ENCODE data around the gene GPX6. TPM values are rescaled to one million over a fixed set of nuclear protein-coding genes. Genes with fewer than 3 reads are reported as not detected.
A peak's percentile ranks its signal among the peaks of the same experiment; 100 is the strongest.
"Not testable (repeated sequence)": the region's sequence is repeated elsewhere in the genome, so short reads cannot be mapped to it uniquely, and the experiment has no call there.

The GPX6 gene
- total RNA-seq, 1 donor from 2014 or later, result not detected

GRCh38 chr6:28480253-28480932 is 35.2 kb downstream of the GPX6 start:
- no peak for DNase-seq

- DNase-seq, result no peak
Measured at GRCh38 chr6:28478518-28478917, 37.1 kb downstream of the GPX6 start.

- peak; percentile 69 for DNase-seq
Measured at GRCh38 chr6:28474441-28475219, 41.0 kb downstream of the GPX6 start.

- DNase-seq, result not testable (repeated sequence)
Measured at GRCh38 chr6:28469153-28469745, 46.3 kb downstream of the GPX6 start.

- DNase-seq, result no peak
Measured at GRCh38 chr6:28468056-28468455, 47.5 kb downstream of the GPX6 start.

GRCh38 chr6:28462401-28462800 is 53.2 kb downstream of the GPX6 start:
- DNase-seq, result no peak

GRCh38 chr6:28458568-28458967 is 57.0 kb downstream of the GPX6 start:
- DNase-seq, result no peak

Other genes with a start within 250 kb of the GPX6 start
- 12.8 and 13.3 TPM in 2 replicates for gene ZSCAN26, start 248.7 kb downstream of the GPX6 start, total RNA-seq
- gene PGBD1, start 234.2 kb downstream of the GPX6 start, total RNA-seq, result 8.9 and 10.2 TPM in 2 replicates
- 25.7 and 40.6 TPM in 2 replicates for gene ZSCAN31, start 179.6 kb downstream of the GPX6 start, total RNA-seq
- gene ZKSCAN3, start 165.8 kb downstream of the GPX6 start, total RNA-seq, result 6.3 and 9.7 TPM in 2 replicates
- gene ZSCAN12, start 116.0 kb downstream of the GPX6 start, total RNA-seq, result 5.1 and 5.6 TPM in 2 replicates
- 0.51 and 0.74 TPM in 2 replicates for gene ZSCAN23, start 72.3 kb downstream of the GPX6 start, total RNA-seq
- gene GPX5, start 10.1 kb upstream of the GPX6 start, total RNA-seq, result not detected in 2 replicates

Measured in dermis blood vessel endothelial cell (primary cell).